Gastroesophageal sphincter (tissue), 4 donors: ENCODE results near the gene SNX32. TPM values are rescaled to one million over a fixed set of nuclear protein-coding genes. Genes with fewer than 3 reads are reported as not detected.

Experiments used
- ATAC-seq: fragments of 150-250 bp; one replicate; pipeline ENCODE4 v1.9.1; 2016; ENCODE audit warnings: mild to moderate bottlenecking, moderate library complexity
- H3K27ac ChIP-seq, 4 donors: fragments of 200-600 bp; sonication (generic) in 3 of 4; 1 replicate in 3 of 4; 2 replicates in 1 of 4; pipeline ENCODE4 v1.5.1; 2016 to 2019
- H3K27me3 ChIP-seq: fragments of 200-600 bp; sonication (generic); one replicate; pipeline ENCODE4 v1.5.1; 2019
- H3K36me3 ChIP-seq, 2 donors: fragments of 200-600 bp; sonication (generic); one replicate each; pipeline ENCODE4 v1.5.1; 2019; ENCODE audit warnings: control low read depth in 1 of 2
- H3K4me1 ChIP-seq, 3 donors: fragments of 200-600 bp; sonication (generic); 1 replicate in 2 of 3; 2 replicates in 1 of 3; pipeline ENCODE4 v1.5.1; 2016 to 2019; ENCODE audit warnings: control low read depth in 2 of 3
- H3K4me3 ChIP-seq, 2 donors: fragments of 200-600 bp; sonication (generic); one replicate each; pipeline ENCODE4 v1.5.1; 2019; ENCODE audit warnings: mild to moderate bottlenecking in 1 of 2, moderate library complexity in 1 of 2
- H3K9me3 ChIP-seq, 3 donors: fragments of 200-600 bp; sonication (generic); one replicate each; pipeline ENCODE4 v1.5.1; 2017 to 2019; ENCODE audit warnings: control low read depth in 2 of 3
- EP300 ChIP-seq: sonication (generic); formaldehyde crosslinking; IDR thresholded peaks from one replicate; pipeline ENCODE4 v1.6.1; 2017; ENCODE audit warnings: antibody characterized with exemption, mild to moderate bottlenecking
- POLR2A ChIP-seq, 2 donors: fragments of 450-650 bp; IDR thresholded peaks; one replicate each; pipeline ENCODE4 v1.6.1; 2017; ENCODE audit warnings: antibody characterized with exemption in 2 of 2, mild to moderate bottlenecking in 2 of 2, moderate library complexity in 1 of 2
- POLR2AphosphoS5 ChIP-seq: sonication (generic); formaldehyde crosslinking; IDR thresholded peaks from one replicate; pipeline ENCODE4 v1.6.1; 2017; ENCODE audit warnings: antibody characterized with exemption
- WGBS, 2 donors: methylation state at CpG; one replicate each; pipeline ENCODE4 v1.1.5; 2018; ENCODE audit warnings: low coverage in 1 of 2; 5-methylcytosine and 5-hydroxymethylcytosine counted together
- total RNA-seq, 4 donors: library from RNA; depleted of rRNA; stranded (reverse); fragments of >200 nt; gene quantifications; one replicate each; pipeline ENCODE4 v1.1.0, GENCODE V29; 2016
- TF ChIP-seq, protein P1 (sequence below), 4 experiments: fragments of 200-600 bp in 2 of 4; fragments of 450-650 bp in 2 of 4; sonication (generic) in 1 of 4; IDR thresholded peaks; one replicate each; pipeline ENCODE4 v1.5.1; 2017 to 2019; ENCODE audit warnings: antibody characterized with exemption in 4 of 4, mild to moderate bottlenecking in 2 of 4, moderate library complexity in 2 of 4

SNX32 gene
- total RNA-seq, 4 donors from 2014 or later, result 0.13 TPM; not detected in 3

DNA sequence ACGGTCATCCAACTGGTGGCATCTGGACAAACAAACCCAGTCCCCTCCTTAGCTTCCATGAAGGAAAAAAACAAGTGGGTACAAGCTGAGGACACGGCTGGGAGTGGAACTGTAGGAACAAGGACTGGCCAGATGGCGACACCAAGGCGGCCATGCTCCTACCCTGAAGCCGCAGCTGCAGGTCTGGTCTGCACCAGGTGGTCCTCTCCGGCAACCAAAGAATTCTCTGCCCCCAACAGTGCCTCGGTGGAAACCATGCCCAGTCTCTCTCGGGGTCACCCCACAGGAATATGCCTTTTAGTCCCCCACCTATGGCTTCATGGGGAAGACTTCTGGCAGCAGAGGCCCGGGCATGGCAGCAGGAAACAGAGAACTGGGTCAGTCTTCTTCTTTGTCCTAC lies 24.3 kb upstream of the SNX32 start:
- Histone ChIP-seq H3K27ac (no peak overlapping the region), H3K4me3 (no peak overlapping the region), H3K4me1 (no peaks in the 10 kb centered on the region), H3K9me3 (no peaks in the 10 kb centered on the region), H3K27me3 (peaks cover 20% of the 10 kb centered on the region), H3K36me3 (no peaks in the 10 kb centered on the region)
- no peak for ATAC-seq
- 93% methylated on average over 5 of the region's 9 CpGs; no CpG with 5 or more reads in 1 of the 2 donors for WGBS, 2 donors
- TF ChIP-seq POLR2AphosphoS5 (no peak), EP300 (no peak), POLR2A (IDR thresholded peaks at IDR 0.05) (no peak)
- TF ChIP-seq, protein P1, sequence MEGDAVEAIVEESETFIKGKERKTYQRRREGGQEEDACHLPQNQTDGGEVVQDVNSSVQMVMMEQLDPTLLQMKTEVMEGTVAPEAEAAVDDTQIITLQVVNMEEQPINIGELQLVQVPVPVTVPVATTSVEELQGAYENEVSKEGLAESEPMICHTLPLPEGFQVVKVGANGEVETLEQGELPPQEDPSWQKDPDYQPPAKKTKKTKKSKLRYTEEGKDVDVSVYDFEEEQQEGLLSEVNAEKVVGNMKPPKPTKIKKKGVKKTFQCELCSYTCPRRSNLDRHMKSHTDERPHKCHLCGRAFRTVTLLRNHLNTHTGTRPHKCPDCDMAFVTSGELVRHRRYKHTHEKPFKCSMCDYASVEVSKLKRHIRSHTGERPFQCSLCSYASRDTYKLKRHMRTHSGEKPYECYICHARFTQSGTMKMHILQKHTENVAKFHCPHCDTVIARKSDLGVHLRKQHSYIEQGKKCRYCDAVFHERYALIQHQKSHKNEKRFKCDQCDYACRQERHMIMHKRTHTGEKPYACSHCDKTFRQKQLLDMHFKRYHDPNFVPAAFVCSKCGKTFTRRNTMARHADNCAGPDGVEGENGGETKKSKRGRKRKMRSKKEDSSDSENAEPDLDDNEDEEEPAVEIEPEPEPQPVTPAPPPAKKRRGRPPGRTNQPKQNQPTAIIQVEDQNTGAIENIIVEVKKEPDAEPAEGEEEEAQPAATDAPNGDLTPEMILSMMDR (IDR thresholded peaks at IDR 0.05), result no peak

DNA sequence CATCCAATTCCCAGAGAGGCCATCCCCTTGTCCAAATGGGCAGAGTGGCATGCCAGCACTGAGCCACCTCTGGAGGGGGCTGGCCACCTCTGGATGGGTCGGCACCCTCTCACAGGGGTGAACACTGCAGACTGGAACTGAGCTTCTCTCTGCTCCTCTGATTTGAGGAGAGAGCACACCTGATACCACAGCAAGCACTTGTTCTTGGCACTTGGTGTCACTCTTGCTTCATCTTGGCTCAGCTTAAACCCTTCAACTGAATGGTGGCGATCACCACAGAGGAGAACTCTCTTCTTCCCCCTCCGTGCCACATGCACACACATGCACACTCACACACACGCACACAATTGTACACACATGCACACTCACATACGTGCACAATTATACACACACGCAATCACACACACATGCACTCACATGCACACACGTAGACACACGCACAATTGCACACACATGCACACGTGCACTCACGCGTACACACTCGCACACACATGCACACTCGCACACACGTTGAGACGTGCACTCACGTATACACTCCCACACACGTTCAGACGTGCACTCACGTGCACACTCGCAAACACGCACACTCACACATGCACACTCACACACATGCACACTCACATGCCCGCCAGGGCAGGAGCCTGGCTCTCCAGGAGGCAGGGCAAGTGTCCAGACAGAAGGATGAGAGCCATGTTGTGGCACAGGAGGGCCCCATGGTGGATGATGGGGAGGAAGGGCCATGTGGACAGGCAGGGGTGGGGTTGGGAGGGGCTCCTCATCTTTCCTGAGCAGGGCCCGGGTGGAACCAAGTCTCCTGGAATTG lies 23.5 kb upstream of the SNX32 start:
- Histone ChIP-seq H3K9me3 (no peaks in the 10 kb centered on the region), H3K4me3 (no peak overlapping the region), H3K36me3 (peaks cover 0 to 6% of the 10 kb centered on the region in 2 donors), H3K4me1 (peaks cover 0 to 4% (median 0%) of the 10 kb centered on the region in 3 donors), H3K27ac (no peak overlapping the region), H3K27me3 (peaks cover 13% of the 10 kb centered on the region)
- no peak for TF ChIP-seq POLR2AphosphoS5
- TF ChIP-seq POLR2A (IDR thresholded peaks at IDR 0.05), result no peak
- no peak for TF ChIP-seq EP300
- TF ChIP-seq, protein P1 (IDR thresholded peaks at IDR 0.05), result no peak
- ATAC-seq, result no peak
- 21 to 78% methylated on average over 4 to 7 of the region's 23 CpGs for WGBS, 2 donors

- ATAC-seq, result no peak
- 50 to 67% methylated on average over 3 of the region's 19 CpGs for WGBS, 2 donors
These were observed 21.8 kb upstream of the SNX32 start for GRCh38 chr11:65811764-65812475.

GRCh38 chr11:65814131-65814985 lies 19.4 kb upstream of the SNX32 start:
- peaks cover 0 to 10% of the 10 kb centered on the region in 2 donors for H3K36me3 ChIP-seq
- H3K4me3 ChIP-seq, result no peak overlapping the region
- no peak for ATAC-seq
- no peaks in the 10 kb centered on the region for H3K9me3 ChIP-seq
- no peaks in the 10 kb centered on the region for H3K27me3 ChIP-seq
- no peak overlapping the region for H3K27ac ChIP-seq
- TF ChIP-seq EP300 (no peak), POLR2A (IDR thresholded peaks at IDR 0.05) (no peak), POLR2AphosphoS5 (no peak)
- TF ChIP-seq, protein P1 (IDR thresholded peaks at IDR 0.05), result no peak
- WGBS, 2 donors, result 53 to 64% methylated on average over 13 to 14 of the region's 18 CpGs
- H3K4me1 ChIP-seq, result peaks cover 0 to 32% (median 0%) of the 10 kb centered on the region in 3 donors

More at GRCh38 chr11:65811764-65812475, 21.8 kb upstream of the SNX32 start:
- Histone ChIP-seq H3K27me3 (peaks cover under 1% of the 10 kb centered on the region), H3K4me1 (peaks cover 0 to 20% (median 0%) of the 10 kb centered on the region in 3 donors), H3K4me3 (no peak overlapping the region), H3K27ac (no peak overlapping the region), H3K36me3 (peaks cover 0 to 10% of the 10 kb centered on the region in 2 donors), H3K9me3 (no peaks in the 10 kb centered on the region)
- TF ChIP-seq POLR2AphosphoS5 (no peak), EP300 (no peak), POLR2A (IDR thresholded peaks at IDR 0.05) (no peak)
- TF ChIP-seq, protein P1 (IDR thresholded peaks at IDR 0.05), result no peak
